Epidermal melanocyte (primary cell): ENCODE data around the gene TMEM108.

ENCODE experiments used
- DNase-seq: peaks from one replicate; pipeline ENCODE4 v3.0.0; 2011; ENCODE audit warnings: low spot score; ENCODE audit not compliant: insufficient read length

The TMEM108 gene

GRCh38 chr3:133162265-133162664 lies 124.1 kb downstream of the TMEM108 start:
- DNase-seq = no peak

DNA sequence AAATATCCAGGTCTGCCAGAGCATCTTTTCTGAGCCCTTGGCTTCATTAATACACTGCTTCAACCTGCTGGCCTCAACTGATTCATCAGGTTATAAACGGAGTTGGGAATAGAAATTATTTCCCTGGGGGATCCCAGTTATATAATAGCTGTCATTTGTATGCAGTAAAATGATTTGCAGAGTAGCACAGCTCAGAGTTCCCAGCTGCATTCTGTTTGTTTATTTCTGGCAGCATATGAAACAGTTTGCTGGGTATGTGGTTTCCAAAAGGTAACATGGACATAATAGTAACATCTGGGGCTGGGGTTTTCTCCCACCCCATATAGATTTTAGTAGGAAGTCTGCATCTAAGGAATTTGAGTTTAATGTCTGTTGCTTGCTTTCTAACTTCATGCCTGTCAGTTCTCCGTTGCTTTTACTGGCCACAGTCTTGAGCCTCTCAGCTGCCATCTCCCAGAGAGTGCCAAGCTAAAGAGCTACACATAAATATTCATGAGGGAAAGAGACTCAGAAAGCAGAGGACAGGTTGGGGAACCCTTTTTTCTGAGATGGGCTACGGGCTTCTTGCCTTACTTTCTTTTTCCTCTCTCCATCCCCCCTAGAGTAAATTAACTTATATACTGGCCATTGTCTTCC lies 124.6 kb downstream of the TMEM108 start:
- DNase-seq = no peak

DNA sequence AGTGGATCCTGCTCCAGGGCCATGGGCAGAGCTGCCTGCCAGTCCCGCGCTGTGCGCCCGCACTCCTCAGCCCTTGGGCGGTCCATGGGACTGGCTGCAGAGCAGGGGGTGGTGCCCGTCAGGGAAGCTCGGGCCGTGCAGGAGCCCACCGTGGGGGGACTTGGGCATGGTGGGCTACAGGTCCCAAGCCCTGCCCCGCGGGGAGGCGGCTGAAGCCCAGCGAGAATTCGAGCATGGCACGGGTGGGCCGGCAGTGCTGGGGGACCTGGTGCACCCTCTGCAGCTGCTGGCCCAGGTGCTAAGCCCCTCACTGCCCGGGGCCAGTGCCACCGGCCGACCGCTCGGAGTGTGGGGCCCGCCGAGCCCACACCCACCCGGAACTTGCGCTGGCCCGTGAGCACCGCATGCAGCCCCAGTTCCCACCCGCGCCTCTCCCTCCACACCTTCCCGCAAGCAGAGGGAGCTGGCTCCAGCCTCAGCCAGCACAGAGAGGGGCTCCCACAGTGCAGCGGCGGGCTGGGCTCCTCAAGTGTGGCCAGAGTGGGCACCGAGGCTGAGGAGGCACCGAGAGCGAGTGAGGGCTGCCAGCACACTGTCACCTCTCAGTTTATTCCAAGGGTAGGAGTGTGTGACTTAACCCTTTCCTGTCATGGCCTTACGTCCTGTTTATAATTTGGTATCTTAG lies 129.3 kb downstream of the TMEM108 start:
- no peak for DNase-seq

- no peak for DNase-seq
These were observed 129.8 kb downstream of the TMEM108 start for GRCh38 chr3:133168025-133168401.

GRCh38 chr3:133169331-133170068 lies 131.3 kb downstream of the TMEM108 start:
- no peak for DNase-seq

- no peak for DNase-seq
These were observed 133.6 kb downstream of the TMEM108 start for GRCh38 chr3:133171831-133172230.

DNA sequence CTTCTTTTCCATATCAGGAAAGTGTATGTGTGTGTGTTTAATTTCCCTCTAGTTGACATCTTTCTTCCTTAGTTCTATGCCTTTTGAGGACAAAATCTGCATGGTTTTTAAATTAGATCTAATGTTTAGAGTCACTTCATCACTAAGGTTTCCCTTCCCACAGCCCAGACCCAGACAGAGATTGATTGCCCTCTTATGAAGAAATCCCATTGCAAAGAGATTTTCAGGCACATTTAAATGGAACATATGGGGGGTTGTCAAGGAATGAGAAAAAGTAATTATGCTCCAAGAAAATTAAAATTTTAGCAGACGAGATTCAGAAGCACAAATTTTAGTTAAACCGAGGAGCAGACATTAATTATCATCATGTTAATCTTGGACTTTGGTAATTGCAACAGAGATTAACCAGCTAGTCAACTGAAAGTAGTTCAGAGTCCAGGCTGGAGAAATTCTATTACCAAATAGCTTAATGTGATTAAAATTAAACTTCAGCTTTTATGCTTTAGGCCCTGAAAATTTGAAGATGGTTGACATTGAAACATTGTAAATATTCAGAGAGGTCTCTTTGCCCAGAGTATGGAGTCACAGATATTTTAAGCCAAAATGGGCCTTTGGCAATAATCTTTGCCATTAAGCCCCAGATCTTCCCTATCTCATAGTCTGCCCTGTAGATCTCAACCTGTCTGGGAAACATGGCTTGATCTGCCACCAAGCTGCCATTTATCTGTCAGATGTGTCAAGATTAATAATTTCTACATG lies 143.4 kb downstream of the TMEM108 start:
- DNase-seq = no peak

GRCh38 chr3:133187870-133188379 lies 149.7 kb downstream of the TMEM108 start:
- no peak for DNase-seq

DNA sequence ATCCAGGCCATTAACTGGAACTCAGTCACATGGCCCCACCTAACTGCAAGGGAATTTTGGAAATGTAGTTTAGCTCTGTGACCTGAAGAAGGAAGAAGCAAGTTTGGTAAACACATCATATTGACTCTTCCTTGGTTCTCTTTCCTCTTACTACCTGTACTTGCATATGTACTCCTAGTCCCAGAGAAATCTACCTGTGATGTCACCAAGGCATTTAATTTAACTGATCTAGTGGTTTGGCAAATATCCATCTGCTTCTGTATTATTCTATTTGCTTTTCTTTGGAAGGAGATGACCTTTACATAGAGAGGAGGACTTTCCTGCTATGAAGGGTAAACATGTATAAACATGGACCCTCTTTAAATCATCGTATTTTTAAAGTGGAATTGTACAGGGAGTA lies 150.8 kb downstream of the TMEM108 start:
- DNase-seq = no peak

DNA sequence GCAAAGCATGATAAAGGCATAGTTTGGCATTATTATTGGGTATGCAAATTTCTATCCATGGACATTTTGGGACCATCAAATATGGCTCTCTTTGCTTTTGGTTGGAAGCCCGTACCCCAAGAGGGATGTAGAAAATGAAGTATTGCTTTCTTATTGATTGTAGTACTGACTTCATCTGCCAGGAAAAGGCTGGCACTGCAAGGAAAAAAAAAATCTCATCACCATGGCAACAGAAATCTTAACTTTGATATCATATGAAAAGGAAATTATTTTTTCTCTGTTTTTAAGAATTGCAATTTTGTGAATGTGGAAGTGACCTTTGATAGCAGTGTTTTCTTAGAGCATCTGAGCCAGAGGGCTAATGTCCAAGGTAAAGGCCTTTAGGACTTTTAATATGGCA lies 151.7 kb downstream of the TMEM108 start:
- DNase-seq = no peak

DNA sequence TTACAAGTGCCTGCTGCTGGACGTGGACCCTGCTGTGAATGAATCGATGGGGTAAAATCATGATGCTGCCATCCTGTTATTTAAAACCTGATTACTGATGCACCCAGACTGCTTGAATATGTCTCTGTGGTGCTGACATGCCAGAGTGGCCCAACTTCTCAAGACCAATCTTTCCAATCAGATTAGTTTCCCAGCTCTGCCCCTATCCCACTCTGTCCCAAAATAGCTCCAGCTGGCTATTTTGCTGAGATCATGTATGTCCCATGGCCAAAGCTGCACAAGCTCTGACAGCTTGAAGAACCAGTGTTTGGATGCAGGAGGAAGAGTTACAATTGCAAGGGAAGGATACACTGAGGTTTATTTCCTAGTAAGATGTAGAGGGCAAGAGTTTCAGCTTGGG lies 153.6 kb downstream of the TMEM108 start:
- DNase-seq = no peak

GRCh38 chr3:133192363-133192945 lies 154.3 kb downstream of the TMEM108 start:
- DNase-seq = no peak

DNA sequence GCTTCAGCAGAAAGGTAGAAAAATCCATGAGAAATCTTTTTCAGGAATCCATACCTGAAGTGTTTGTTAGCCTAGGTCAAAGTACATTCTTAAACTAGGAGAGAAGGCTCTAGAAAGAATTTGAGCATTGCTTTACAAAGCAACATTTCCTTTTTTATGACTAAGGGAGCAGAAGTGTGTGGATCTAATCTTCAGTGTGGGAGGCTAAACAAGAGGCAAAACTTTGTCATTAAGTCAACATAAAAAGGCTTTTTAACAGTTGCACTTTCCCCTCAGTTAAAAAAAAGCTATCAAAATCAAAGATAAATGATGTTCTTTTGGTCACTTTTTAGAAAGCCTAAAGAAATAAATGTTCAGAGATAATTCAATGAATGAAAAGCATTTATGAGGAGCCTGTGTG lies 154.8 kb downstream of the TMEM108 start:
- no peak for DNase-seq

GRCh38 chr3:133196527-133196926 lies 158.3 kb downstream of the TMEM108 start:
- no peak for DNase-seq

GRCh38 chr3:133197619-133198018 lies 159.4 kb downstream of the TMEM108 start:
- no peak for DNase-seq

GRCh38 chr3:133206921-133207320 lies 168.7 kb downstream of the TMEM108 start:
- DNase-seq = no peak

DNA sequence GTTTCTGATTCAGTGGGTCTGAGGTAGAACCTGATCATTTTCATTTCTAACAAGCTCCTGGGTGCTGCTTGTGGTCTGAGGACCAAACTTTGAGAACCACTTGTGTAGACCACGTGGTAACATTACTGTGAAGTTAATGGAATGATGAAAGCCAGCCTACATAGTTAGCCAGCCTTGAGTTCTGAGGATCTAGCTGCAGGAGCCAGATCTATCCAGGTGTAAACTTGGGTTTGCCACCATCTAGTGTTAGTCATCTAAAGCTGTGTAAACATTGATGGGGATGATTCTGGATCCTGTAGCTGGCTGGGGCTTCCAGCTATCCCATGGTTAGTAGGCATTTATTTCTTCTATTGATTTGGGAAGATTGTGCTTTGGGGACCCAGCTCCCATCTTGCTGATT lies 170.0 kb downstream of the TMEM108 start:
- DNase-seq = no peak

GRCh38 chr3:133209871-133210550 lies 171.8 kb downstream of the TMEM108 start:
- DNase-seq = no peak

- DNase-seq = no peak
These were observed 172.5 kb downstream of the TMEM108 start for GRCh38 chr3:133210656-133211055.

- no peak for DNase-seq
These were observed 173.3 kb downstream of the TMEM108 start for GRCh38 chr3:133211449-133211848.

DNA sequence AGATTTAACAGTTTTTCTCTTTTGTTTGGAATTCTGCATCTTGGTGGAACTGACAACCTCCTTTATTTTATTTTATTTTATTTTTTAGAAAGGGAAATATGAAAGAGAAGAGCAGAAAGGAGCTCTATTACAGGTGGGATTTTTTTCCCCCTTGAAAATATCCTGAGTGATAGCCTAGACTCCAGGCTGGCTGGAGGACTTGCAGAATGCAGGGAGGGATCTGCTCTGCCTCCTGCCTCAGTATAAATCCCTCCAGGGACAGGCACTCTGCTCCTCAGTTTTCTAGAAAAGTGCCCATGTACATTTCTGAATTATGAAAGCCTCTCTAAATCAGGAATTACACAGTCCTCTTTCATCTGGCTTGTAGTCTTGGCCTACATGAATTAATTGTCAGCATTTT lies 173.7 kb downstream of the TMEM108 start:
- DNase-seq = no peak
